HG03571 (cell line): ENCODE data around the gene EFR3B.
"Not testable (repeated sequence)": the region's sequence is repeated elsewhere in the genome, so short reads cannot be mapped to it uniquely, and the experiment has no call there.

Experiments used
- ATAC-seq: cut with Tn5 transposase; IDR thresholded peaks from one replicate; pipeline ENCODE4 v1.9.1; 2021; ENCODE audit not compliant: unreplicated experiment

Gene EFR3B

GRCh38 chr2:25104736-25105135, 62.9 kb downstream of the EFR3B start:
- no peak for ATAC-seq

GRCh38 chr2:25105336-25106085, 63.6 kb downstream of the EFR3B start:
- no peak for ATAC-seq

DNA sequence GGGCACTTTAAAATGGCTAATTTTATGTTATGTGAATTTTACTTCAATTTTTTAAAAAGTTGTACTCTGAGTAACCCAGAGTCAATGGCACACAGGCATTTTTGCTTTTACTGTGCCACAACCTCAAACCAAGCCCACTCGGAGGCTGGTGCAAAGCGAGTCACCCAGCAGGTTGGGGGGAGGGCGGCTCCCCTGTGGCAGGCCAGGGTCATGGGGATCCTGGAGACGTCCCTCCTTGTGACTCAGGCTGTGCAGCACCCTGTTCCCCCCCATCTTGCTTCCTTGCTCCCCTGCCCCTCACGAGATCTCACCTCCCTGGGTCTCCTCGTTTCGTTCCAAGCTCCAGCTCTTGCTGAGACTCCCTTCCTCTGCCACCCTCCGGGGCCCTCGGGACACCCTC, 67.9 kb downstream of the EFR3B start:
- no peak for ATAC-seq

DNA sequence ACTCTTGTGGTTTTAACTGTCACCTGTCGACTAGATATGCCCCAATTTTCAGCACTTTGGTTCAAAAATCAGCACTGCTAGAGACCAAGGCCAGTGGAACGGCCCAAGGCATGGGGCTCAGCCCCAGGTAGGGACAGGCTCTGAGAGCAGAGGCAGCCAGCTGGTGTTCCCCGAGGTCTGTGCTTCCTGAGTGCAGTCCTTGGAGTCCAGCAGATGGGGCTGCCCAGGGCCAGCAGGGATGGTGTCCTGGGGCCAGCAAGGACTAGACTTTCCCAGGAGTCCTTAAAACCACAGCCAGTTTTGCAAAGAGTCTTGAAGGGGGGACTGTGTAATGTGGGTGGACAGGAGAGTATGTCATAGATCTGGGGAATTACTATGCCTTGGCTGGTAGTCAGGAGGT, 70.2 kb downstream of the EFR3B start:
- ATAC-seq = no peak

- no peak for ATAC-seq
Observed at GRCh38 chr2:25115249-25115883, 73.5 kb downstream of the EFR3B start.

DNA sequence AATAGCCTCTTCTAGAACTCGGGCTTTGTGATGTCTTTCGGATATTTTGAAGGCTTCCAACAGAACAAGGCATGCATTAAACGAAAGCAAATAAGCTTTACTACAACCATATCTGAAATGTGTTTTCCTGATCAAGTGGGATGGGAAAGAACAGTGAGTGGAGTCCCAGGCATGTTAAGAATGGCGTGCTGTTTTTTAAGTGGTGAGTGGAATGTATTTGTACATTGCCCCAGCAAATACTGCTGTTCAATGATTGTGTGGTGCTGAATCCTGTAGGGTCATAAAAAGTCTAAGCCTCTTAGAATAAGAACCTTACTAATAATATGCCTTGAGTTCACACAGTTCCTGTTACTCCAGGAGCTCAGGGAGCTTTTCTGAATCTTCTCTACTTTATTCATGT, 74.0 kb downstream of the EFR3B start:
- ATAC-seq = no peak

GRCh38 chr2:25116956-25117355, 75.1 kb downstream of the EFR3B start:
- no peak for ATAC-seq

DNA sequence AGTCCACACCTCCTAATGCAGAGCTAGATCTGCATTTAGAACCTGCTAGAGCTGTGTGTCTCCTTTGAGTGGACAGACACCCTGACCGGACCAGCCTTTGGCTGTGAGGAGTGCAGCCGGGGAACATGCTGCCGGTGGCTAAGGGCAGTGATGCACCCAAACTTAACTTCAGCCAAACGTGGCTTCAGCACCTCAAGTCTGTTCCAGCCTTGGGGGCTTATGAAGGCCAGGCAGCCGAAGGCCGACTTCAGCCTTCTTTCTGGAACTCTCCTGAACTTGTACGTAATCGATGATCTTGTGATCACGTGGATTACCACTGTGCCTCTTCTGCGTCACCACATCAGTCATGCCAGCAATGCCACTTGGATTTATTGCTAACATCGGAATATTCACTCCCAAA, 77.4 kb downstream of the EFR3B start:
- ATAC-seq = no peak

DNA sequence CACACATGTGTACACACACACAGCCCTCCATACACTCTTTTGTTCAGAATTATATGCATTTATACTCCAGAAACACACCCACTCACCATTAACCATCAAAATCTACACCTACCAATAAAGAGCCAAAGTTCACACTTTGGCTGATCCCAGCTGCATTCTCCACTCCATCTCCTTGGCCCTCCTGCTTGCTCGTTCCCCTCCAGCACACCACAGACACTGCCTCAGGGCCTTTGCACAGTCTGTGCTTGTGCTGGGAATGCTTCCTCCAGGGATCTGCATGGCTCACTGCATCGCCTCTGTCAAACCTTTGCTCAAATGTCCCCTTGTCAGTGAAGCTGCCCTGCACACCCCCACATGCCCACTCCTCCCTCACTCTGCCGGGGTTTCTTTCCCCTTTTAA, 80.5 kb downstream of the EFR3B start:
- ATAC-seq = no peak

- no peak for ATAC-seq
Observed at GRCh38 chr2:25123682-25124081, 81.8 kb downstream of the EFR3B start.

GRCh38 chr2:25125189-25125588, 83.3 kb downstream of the EFR3B start:
- ATAC-seq = no peak

DNA sequence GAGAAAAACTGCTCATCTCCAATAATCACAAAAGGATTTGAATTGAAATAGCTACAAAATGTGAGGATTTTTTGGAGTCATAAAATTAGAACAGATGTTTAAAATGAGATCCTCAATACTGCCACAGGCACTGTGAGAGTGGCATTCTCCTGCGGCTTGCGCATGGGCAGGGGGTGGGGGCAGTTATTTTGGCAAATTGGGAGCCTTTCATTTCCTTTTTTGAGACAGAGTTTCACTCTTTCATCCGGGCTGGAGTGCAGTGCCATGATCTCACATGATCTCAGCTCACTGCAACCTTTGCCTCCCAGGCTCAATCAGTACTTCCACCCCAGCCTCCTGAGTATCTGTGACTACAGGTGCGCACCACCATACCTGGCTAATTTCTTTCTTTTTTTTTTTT, 84.1 kb downstream of the EFR3B start:
- no peak for ATAC-seq

GRCh38 chr2:25127071-25127470, 85.2 kb downstream of the EFR3B start:
- not testable (repeated sequence) for ATAC-seq

DNA sequence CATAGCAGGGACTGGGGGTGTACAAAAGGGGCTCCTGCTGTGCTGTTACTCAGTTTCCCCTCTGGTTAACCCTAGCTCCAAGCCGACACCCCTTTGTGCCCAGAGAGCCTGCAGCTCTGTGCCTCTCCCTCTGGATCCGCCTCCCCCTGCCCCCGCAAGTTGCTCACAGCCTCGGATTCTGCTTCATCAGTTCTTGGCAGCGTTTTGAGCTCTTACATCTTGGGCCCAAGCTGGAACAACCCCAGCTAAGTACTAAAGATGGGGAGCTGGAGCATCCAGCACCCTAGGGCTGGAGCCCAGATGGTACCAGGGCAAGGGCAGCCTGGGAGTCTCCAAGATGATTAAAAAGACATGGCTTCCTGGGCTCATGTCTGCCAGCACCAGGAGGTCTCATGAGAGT, 85.8 kb downstream of the EFR3B start:
- ATAC-seq = no peak

DNA sequence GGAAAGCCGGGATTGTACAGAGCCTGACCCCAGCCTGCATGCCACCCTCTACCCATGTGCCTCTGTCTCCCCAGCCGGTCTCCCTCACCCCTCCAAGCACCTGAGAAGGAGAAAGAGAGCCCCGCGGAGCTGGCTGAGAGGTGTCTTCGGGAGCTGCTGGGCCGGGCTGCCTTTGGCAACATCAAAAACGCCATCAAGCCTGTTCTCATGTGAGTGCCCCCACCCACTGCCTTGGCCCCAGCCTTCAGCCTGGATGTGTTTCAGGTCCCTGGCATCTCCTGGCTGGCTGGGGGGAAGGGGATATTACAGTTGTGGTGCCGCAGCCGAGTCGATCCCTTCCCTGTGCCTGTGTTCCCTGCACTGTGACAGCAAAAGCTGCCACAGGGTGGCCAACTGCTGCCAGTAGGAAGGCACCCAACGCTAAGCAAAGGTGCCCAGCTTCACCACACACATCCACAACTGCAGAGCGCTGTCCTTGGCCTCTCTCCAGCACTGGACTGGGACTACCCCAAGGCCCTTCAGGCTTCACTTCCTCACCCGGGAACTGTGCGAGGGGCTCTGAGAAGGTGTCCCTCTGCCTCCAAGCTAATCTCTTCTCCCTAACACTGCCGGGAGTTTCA, 88.1 kb downstream of the EFR3B start:
- no peak for ATAC-seq

- ATAC-seq = no peak
Observed at GRCh38 chr2:25131253-25131566, 89.3 kb downstream of the EFR3B start.

DNA sequence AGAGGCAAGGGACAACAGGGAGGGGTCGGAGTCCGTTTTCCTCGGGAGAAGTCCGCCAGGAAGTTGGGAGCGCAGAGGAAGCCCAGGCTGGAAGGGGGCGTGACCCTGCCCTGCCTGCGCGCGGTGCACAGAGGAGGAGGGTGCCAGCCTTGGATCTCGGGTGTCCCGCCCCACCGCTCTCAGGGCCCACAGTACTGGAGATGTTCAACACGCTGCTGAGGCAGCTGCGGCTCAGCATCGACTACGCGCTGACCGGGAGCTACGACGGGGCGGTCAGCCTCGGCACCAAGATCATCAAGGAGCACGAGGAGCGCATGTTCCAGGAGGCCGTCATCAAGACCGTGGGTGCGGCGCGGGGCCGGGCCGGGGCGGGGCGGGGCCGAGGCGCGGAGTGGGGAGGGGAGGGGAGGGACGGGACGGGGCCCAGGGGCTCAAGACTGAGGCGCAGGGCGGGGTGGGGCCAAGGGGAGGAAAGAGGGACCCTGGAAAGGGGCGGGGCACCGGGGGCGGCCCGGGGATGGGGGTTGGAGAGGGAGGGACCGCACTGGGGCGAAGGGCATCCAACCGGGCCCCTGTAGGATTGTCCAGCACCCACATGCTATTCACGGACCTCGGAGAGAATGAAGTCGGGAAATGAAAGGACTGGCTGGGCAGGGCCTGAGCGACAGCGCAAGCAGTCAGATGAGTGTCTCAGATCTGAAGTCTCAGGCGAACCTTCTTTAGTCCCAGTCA, 89.9 kb downstream of the EFR3B start:
- no peak for ATAC-seq

DNA sequence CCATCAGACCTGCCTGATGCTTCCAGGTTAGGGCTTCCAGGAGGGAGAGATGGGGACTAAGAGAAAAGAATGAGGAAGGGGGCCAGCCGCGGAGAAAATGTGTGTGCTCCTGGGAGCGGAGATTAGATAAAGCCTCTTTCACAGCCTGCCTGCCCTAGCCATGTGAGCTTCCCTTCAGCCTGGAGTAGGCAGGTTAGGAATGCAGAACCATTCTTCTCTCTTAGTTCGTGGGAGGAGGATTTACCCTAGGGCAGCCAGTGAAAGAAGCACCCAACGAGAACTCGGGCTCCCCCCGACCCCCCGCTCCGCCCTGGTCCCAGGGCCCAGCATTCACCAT, 90.4 kb downstream of the EFR3B start:
- ATAC-seq = no peak

GRCh38 chr2:25132693-25133092, 90.8 kb downstream of the EFR3B start:
- ATAC-seq = no peak

GRCh38 chr2:25140535-25140934, 98.7 kb downstream of the EFR3B start:
- not testable (repeated sequence) for ATAC-seq

DNA sequence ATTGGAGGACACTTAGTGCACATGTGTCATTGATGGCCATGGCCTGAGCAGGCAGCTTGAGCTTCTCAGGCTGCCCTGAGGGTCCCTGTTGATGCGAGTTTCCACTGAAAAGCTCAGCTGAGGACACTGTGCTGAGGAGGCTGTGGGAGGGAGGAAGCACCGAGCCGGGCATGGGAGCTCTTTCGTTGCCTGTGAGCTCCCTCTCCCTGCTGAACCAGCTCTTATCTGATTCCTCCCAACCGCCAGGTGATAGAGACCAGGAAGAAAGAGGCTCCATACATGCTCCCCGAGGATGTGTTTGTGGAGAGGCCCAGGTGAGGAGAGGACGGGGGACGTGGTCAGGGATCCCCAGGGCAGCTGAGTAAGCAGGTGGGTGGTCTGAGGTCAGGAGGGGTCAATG, 99.2 kb downstream of the EFR3B start:
- no peak for ATAC-seq

DNA sequence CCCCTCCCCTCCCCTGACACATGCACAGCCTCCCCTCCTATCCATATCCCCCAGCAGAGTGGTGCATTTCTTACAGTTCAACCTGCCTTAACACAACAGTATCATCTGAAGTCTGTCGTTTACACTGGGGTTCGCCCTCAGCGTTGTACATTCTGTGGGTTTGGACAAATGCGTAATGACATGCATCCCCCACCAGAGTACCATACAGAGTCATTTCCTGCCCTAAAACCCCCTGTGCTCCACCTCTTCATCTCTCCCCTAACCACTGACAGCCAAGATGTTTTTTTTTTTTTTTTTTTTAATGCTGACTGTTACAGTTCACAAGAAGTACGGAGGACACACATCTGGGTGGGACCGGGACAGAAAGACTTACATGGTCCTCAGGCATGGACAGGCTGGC, 103.9 kb downstream of the EFR3B start:
- no peak for ATAC-seq
